ENCODE data around the gene CFAP57. TPM values are rescaled to one million over a fixed set of nuclear protein-coding genes. Genes with fewer than 3 reads are reported as not detected.
"Not testable (repeated sequence)": the region's sequence is repeated elsewhere in the genome, so short reads cannot be mapped to it uniquely, and the experiment has no call there.

The CFAP57 gene
- total and polyA plus RNA-seq, 2 donors from 2014 or later, result 0.34 to 2.3 TPM

- no peaks in the 10 kb centered on the region for H3K27me3 ChIP-seq (ENCODE audit: control insufficient read depth, insufficient read depth, low read length)
- TF ChIP-seq, protein P1, sequence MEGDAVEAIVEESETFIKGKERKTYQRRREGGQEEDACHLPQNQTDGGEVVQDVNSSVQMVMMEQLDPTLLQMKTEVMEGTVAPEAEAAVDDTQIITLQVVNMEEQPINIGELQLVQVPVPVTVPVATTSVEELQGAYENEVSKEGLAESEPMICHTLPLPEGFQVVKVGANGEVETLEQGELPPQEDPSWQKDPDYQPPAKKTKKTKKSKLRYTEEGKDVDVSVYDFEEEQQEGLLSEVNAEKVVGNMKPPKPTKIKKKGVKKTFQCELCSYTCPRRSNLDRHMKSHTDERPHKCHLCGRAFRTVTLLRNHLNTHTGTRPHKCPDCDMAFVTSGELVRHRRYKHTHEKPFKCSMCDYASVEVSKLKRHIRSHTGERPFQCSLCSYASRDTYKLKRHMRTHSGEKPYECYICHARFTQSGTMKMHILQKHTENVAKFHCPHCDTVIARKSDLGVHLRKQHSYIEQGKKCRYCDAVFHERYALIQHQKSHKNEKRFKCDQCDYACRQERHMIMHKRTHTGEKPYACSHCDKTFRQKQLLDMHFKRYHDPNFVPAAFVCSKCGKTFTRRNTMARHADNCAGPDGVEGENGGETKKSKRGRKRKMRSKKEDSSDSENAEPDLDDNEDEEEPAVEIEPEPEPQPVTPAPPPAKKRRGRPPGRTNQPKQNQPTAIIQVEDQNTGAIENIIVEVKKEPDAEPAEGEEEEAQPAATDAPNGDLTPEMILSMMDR (IDR thresholded peaks at IDR 0.05; ENCODE audit: borderline replicate concordance, extremely low read depth, insufficient read depth), result no peak
- no peak overlapping the region for H3K27ac ChIP-seq (ENCODE audit: low read depth in 2 of 2, low read length in 2 of 2)
- no peaks in the 10 kb centered on the region for H3K36me3 ChIP-seq (ENCODE audit: control insufficient read depth in 2 of 3, insufficient read depth in 3 of 3, low read length in 3 of 3)
- H3K4me1 ChIP-seq (ENCODE audit: control insufficient read depth in 2 of 3, insufficient read depth in 2 of 3, low read depth in 1 of 3, low read length in 3 of 3), result no peaks in the 10 kb centered on the region
- peaks cover 0 to 3% (median 0%) of the 10 kb centered on the region in 3 donors for H3K9me3 ChIP-seq (ENCODE audit: control insufficient read depth in 2 of 3, insufficient read depth in 1 of 3, low read length in 3 of 3)
- H3K4me3 ChIP-seq (ENCODE audit: low read length in 3 of 3), result no peak overlapping the region
- DNase-seq (no peak), FAIRE-seq (no peak)
- H3K9ac ChIP-seq (ENCODE audit: low read length in 3 of 3), result no peak overlapping the region
- intact Hi-C loops (cut with DNase I), result no loop called here
Measured at GRCh38 chr1:43135857-43136781, 36.0 kb upstream of the CFAP57 start.

GRCh38 chr1:43137445-43138052 is 34.6 kb upstream of the CFAP57 start:
- DNase-seq, result no peak

DNA sequence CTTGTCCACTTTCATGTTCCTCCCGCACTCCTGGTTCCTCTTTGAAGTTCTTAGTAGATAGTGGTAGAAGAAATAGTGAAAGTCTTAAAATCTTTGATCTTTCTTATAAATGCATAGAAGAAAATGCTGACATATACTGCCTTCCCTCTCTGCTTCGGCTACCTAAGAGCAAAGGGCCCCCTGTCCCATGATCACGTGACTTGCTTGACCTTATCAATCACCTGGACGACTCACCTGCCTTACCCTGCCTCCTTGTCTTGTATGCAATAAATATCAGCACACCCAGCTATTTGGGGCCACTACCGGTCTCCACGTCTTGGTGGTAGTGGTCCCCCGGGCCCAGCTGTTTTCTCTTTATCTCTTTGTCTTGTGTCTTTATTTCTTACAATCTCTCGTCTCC is 32.8 kb upstream of the CFAP57 start:
- H3K9me3 ChIP-seq (ENCODE audit: control insufficient read depth in 2 of 3, insufficient read depth in 1 of 3, low read length in 3 of 3); H3K36me3 ChIP-seq (ENCODE audit: control insufficient read depth in 2 of 3, insufficient read depth in 3 of 3, low read length in 3 of 3); intact Hi-C loops (cut with DNase I); DNase-seq; H3K4me1 ChIP-seq (ENCODE audit: control insufficient read depth in 2 of 3, insufficient read depth in 2 of 3, low read depth in 1 of 3, low read length in 3 of 3); H3K9ac ChIP-seq (ENCODE audit: low read length in 3 of 3); FAIRE-seq; H3K27ac ChIP-seq (ENCODE audit: low read depth in 2 of 2, low read length in 2 of 2); H3K4me3 ChIP-seq (ENCODE audit: low read length in 3 of 3); H3K27me3 ChIP-seq (ENCODE audit: control insufficient read depth, insufficient read depth, low read length): not testable (repeated sequence)

More at GRCh38 chr1:43137445-43138052, 34.6 kb upstream of the CFAP57 start:
- TF ChIP-seq, protein P1 (IDR thresholded peaks at IDR 0.05; ENCODE audit: borderline replicate concordance, extremely low read depth, insufficient read depth), result no peak
- Histone ChIP-seq H3K36me3 (ENCODE audit: control insufficient read depth in 2 of 3, insufficient read depth in 3 of 3, low read length in 3 of 3) (no peaks in the 10 kb centered on the region), H3K9ac (ENCODE audit: low read length in 3 of 3) (no peak overlapping the region), H3K4me3 (ENCODE audit: low read length in 3 of 3) (no peak overlapping the region), H3K27ac (ENCODE audit: low read depth in 2 of 2, low read length in 2 of 2) (no peak overlapping the region), H3K4me1 (ENCODE audit: control insufficient read depth in 2 of 3, insufficient read depth in 2 of 3, low read depth in 1 of 3, low read length in 3 of 3) (no peaks in the 10 kb centered on the region), H3K9me3 (ENCODE audit: control insufficient read depth in 2 of 3, insufficient read depth in 1 of 3, low read length in 3 of 3) (no peaks in the 10 kb centered on the region), H3K27me3 (ENCODE audit: control insufficient read depth, insufficient read depth, low read length) (no peaks in the 10 kb centered on the region)
- FAIRE-seq, result no peak
- intact Hi-C loops (cut with DNase I), result no loop called here

- H3K27ac ChIP-seq (ENCODE audit: low read depth in 2 of 2, low read length in 2 of 2), result no peak overlapping the region
- no peaks in the 10 kb centered on the region for H3K4me1 ChIP-seq (ENCODE audit: control insufficient read depth in 2 of 3, insufficient read depth in 2 of 3, low read depth in 1 of 3, low read length in 3 of 3)
- intact Hi-C loops (cut with DNase I), result no loop called here
- no peaks in the 10 kb centered on the region for H3K27me3 ChIP-seq (ENCODE audit: control insufficient read depth, insufficient read depth, low read length)
- no peaks in the 10 kb centered on the region for H3K36me3 ChIP-seq (ENCODE audit: control insufficient read depth in 2 of 3, insufficient read depth in 3 of 3, low read length in 3 of 3)
- H3K9ac ChIP-seq (ENCODE audit: low read length in 3 of 3), result no peak overlapping the region
- no peak for FAIRE-seq
- TF ChIP-seq, protein P1 (IDR thresholded peaks at IDR 0.05; ENCODE audit: borderline replicate concordance, extremely low read depth, insufficient read depth), result no peak
- no peak for DNase-seq
- H3K4me3 ChIP-seq (ENCODE audit: low read length in 3 of 3), result no peak overlapping the region
- no peaks in the 10 kb centered on the region for H3K9me3 ChIP-seq (ENCODE audit: control insufficient read depth in 2 of 3, insufficient read depth in 1 of 3, low read length in 3 of 3)
Measured at GRCh38 chr1:43140010-43140409, 32.1 kb upstream of the CFAP57 start.
